Stimulated activated CD8-positive, alpha-beta memory T cell treated with anti-CD3 and anti-CD28 coated beads, Interleukin-12 subunit alpha, Interleukin-12 subunit beta, amount 100 ng/mL, for 4 hours (primary cell): ENCODE data around the gene NDUFV3.
"Not testable (repeated sequence)": the region's sequence is repeated elsewhere in the genome, so short reads cannot be mapped to it uniquely, and the experiment has no call there.

Source experiments
- DNase-seq: peaks from one replicate; pipeline ENCODE4 v3.0.0-alpha.2; 2020; ENCODE audit warnings: low read depth

Gene NDUFV3

DNA sequence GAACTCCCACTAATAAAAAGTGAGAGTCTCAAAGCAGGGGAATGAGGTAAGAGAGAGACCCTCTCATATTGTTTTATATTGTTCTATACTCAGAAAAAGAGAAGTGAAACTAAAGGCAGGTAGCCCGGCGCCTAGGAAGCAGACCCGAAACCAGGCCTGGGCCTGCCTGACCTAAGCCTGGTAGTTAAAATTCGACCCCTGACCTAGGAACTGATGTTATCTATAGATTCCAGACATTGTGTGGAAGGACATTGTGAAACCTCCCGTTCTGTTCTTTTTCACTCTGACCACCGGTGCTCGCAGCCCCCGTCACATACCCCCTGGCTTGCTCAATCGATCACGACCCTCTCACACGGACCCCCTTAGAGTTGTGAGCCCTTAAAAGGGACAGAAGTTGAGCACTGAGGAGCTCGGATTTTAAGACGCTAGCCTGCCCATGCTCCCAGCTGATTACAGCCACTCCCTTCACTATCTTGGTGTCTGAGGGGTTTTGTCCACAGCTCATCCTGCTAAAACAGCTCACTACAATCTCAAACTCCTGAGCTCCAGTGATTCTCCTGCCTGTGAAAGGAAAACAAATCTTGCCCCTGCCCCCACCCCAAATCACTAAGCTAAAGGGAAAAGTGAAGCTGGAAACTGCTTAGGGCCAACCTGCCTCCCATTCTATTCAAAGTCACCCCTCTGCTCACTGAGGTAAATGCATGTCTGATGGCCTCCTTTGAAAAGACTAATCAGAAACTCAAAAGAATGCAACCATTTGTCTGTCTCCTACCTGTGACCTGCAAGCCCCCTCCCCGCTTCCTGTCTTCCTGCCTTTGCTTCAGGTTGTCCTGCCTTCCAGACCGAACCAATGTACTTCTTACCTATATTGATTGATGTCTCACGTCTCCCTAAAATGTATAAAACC is 44.2 kb downstream of the NDUFV3 start:
- not testable (repeated sequence) for DNase-seq

DNA sequence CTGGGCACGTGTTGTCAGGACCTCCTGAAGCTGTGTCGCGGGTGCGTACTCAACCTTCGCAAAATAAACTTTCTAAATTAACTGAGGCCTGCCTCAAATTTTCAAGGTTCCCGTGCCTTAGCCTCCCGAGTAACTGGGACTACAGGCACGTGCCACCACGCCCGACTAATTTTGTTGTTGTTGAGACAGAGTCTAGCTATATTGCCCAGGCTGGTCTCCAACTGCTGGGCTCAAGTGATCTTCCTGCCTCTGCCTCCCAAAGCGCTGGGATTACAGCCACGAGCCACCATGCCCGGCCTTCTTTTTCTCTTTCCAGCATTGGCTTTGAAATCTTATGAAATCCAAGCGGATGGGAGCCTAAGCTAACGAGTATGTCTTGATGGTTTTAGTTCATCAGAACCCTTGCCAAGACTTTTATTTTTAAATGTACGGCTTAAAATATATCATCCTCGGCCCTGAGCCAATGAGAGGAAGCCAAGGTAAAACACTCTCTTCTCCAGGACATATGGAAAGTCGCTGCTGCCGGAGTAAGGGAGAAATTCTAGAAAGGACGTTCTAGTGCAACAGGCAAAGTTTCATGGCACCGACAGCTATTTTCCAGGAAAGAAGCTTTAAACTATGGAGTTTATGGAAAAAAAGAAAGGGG is 45.0 kb downstream of the NDUFV3 start:
- DNase-seq = no peak

GRCh38 chr21:42938606-42938995 is 45.5 kb downstream of the NDUFV3 start:
- DNase-seq = not testable (repeated sequence)

DNA sequence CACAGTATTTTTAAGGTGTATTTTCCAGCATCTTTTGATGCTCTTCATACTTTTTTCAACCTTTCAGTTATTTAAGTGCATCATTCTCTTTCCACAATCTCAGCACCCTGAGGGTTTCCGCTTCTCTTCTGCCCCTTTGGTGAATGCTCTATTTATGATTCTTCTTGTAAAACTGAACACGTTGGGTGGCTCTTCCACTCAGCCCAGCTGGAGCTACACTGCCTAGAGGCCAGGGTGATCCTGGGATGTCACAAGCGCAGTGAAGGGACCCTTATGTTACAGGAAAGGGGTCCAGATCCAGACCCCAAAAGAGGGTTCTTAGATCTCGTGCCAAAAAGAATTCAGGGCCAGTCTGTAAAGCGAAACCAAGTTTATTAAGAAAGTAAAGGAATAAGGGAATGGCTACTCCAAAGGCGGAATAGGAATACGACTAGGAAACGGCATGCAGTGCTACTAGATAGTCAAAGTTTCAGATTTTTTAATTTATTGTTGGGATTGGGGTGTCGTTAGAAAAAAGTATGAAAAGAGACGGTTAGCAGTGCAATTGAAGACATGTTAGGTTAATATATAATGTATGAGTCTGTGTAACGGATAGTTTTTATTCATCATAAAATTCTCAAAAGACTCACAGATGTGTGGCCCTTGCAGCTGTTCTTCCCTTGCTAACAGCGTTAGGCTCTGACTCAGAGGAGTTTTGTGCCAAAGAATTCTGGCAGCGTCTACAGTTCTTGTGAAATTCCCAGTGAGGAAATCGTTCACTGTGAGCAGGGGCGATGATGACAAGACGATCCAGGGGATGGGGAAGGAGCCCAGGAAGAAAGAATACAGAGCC is 46.7 kb downstream of the NDUFV3 start:
- DNase-seq = no peak

DNA sequence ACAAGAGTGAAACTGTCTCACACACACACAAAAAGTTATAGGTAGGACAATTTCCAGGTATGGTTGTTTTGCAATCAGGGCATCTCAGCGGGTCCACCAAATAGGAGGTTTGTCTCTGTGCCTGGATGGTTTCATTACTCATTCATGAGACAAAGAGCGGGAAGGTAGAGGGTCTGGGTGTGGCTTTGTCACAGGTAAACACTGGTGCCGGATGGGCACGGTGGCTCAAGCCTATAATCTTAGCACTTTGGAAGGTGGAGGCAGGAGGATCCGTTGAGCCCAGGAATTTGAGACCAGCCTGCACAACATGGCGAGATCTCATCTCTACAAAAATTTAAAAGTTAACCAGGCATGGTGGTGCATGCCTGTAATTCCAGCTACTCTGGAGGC is 48.6 kb downstream of the NDUFV3 start:
- no peak for DNase-seq

DNA sequence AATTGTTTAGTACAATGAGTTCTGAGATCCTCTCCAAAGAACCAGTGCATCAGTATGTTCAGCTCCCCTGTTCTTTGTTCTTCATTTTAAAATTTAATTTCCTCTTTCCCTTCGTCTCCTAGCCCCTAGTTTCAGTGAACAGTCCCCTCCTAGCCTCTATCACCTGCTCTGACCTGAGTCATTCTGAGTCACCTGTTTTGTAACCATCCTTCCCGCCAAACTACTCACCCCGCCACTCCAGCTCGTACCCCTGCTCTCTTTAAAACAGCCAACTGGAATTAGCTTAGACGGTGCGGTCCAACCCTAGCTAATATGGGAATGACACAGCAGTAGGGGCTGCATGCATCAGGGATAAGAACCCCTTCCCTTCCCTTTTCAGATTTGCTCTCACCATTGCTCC is 49.1 kb downstream of the NDUFV3 start:
- no peak for DNase-seq

GRCh38 chr21:42949094-42949755 is 56.1 kb downstream of the NDUFV3 start:
- DNase-seq = not testable (repeated sequence)

DNA sequence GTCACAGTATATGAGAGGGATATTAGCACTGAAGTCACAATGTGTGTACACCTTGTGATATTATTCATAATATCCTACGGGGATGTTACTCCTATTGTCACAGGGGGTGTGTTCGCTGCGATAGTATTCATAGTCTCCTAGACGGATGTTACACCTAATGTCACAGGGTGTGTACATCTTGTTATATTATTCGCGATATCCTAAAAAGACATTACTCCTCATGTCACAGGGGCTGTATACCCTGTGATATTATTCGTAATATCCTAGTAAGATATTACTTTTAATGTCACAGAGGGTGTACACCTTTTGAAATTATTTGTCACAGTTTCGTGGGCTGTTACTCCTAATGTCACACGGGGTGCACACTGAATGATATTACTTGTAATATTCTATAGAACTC is 58.1 kb downstream of the NDUFV3 start:
- not testable (repeated sequence) for DNase-seq

DNA sequence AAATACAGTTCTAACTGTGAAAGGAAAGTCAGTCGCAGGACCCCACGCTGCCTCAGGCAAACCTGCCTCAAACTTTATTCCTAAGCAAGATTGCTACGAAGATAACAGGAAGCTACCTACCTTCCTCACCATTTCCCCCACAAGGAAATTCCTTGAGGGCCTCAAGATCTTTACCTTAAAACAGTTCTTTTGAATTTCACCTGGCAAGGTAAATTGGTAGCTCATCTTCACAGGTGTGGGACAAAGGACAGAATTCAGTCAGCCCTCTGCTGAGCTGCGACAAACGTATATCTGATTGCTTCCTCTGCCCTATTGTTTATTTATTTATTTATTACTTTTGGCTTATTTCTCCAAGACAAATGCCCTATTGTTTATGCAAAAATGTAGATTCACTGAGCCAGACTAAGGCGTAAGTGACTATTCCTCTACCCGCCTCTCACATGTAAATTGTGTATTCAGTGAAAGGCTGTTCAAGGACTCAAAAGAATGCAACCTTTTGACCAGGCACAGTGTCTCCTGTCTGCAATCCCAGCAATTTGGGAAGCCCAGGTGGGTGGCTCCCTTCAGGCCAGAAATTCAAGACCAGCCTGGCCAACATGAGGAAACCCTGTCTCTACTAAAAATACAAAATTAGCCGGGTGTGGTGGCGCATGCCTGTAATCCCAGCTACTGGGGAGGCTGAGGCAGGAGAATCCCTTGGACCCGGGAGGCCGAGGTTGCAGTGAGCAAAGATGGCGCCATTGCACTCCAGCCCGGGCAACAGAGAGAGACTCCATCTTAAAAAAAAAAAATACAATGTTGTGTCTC is 63.9 kb downstream of the NDUFV3 start:
- no peak for DNase-seq

GRCh38 chr21:42958122-42958521 is 65.0 kb downstream of the NDUFV3 start:
- not testable (repeated sequence) for DNase-seq

DNA sequence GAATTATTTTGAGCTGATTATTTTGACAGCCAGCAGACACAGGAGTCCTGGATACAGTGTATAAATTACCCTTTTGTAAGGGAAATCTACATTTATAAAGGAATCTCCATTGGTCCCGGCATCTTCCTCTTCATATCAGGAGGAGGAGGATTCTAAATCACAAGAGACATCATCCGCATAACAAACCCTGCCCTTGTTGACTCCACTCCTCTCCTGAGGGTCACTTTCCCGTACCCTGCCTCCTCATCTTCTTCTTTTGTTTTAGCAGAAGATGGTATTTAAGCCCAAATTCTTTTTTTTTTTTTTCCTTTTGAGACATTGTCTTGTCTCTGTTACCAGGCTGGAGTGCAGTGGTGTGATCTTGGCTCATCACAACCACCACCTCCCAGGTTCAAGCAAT is 66.6 kb downstream of the NDUFV3 start:
- DNase-seq = no peak

DNA sequence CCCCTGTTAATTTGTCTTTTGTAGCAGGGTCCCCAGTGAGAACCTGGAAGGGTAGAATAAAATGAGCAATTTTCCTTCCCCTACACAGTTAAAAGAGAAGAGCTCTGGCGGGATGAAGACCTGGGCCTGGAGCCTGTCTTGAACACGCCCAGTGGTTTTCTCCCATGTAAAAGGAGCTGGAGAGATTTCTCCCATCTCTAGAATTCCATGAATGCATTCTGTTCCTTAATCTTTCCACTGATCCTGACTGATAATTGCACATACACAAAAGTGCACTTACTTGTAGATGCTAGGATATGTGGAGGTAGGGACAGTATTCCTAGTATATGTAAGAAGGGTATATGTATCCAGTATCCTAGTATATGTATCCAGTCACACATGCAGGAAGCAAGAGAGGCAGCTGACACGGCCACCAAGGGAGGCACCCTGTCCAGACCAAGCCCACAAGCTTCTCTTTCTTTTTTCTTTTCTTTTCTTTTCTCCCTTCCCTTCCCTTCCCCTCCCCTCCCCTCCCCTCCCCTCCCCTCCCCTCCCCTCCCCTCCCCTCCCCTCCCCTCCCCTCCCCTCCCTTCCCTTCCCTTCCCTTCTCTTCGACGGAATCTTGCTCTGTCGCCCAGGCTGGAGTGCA is 69.4 kb downstream of the NDUFV3 start:
- no peak for DNase-seq
